ENCODE data around the gene GRIP1.

The GRIP1 gene

GRCh38 chr12:66647034-66647691 lies 31.7 kb downstream of the GRIP1 start:
- peak; percentile 99 for DNase-seq

DNA sequence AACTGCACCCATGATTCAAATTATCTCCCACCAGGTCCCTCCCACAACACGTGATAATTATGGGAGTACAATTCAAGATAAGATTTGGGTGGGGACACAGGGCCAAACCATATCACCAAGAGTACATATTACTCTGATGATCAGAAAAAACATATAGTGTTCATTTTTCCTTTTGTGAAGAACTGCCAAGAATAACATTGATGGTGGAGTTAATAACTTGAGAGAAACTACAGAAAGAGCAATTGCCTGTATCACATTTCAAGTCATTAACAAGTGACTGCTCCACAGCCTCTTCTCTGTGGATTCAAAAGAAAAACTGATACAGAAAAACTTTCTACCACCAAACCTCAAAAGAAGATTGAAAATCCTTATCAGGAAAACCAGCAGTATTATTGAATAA lies 34.7 kb downstream of the GRIP1 start:
- no peak for DNase-seq

- no peak for DNase-seq
Measured at GRCh38 chr12:66640691-66641460, 38.0 kb downstream of the GRIP1 start.

GRCh38 chr12:66638666-66639065 lies 40.2 kb downstream of the GRIP1 start:
- DNase-seq = no peak

- DNase-seq = peak; percentile 90
Measured at GRCh38 chr12:66637699-66638301, 41.1 kb downstream of the GRIP1 start.

DNA sequence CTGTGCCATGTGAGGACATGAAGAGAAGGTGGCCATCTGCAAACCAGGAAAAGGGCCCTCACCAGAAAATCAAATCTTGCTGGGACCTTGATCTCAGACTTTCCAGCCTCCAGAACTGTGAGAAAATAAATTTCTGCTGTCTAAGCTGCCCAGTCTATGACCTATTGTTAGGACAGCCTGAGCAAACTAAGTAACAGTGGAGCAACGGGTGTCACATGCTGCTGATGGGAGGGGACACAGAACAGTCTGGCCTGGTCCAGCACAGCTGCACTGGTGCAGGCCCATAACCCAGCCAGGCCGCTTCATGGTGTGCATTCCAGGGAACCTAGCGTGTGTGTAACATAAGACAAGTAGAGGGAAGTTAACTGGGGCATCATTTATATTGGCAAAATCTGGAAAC lies 42.1 kb downstream of the GRIP1 start:
- no peak for DNase-seq

- peak; percentile 80 for DNase-seq
Measured at GRCh38 chr12:66633676-66634075, 45.2 kb downstream of the GRIP1 start.

GRCh38 chr12:66629138-66629870 lies 49.6 kb downstream of the GRIP1 start:
- no peak for DNase-seq

- DNase-seq = no peak
Measured at GRCh38 chr12:66627988-66628317, 50.9 kb downstream of the GRIP1 start.

- DNase-seq = peak; percentile 66
Measured at GRCh38 chr12:66627270-66627987, 51.4 kb downstream of the GRIP1 start.

- DNase-seq = no peak
Measured at GRCh38 chr12:66624806-66625205, 54.1 kb downstream of the GRIP1 start.

DNA sequence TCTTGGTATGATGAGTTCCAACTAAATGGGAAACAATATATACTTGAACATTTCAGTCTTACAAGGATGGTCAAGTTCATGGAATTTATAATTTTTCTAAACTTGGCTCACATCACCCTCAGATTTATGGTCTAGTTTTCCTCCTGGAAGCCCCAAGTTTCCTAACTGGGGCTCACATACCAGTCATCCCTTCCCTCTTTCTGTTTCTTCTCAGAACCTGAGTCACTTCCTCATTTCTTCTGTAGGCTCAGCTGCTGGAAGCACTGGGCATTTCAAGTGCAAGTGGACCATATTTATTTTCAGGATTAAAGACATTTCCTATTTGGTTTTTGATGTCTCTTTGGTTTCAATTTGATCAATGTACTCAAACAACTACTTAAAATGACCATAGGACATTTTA lies 55.4 kb downstream of the GRIP1 start:
- peak; percentile 49 for DNase-seq

DNA sequence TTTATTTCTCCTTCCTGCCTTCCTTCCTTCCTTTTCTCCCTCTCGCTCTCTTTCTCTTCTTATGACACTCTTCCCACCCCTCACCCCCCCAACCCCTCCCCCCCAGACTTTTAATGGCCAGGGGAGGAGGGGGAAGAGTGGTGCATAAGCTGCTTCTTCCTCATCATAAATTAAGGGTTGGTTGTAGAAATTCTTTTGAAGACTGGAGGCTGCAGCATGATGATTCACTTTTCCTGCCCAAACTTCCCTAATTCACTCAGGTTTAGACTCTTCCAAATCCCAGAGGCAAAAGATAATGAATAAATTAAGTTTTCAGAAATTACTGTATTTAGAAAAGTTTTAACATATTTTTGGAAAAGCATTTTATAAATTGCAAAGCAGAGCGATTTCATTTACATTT lies 58.2 kb downstream of the GRIP1 start:
- peak; percentile 52 for DNase-seq

- peak; percentile 44 for DNase-seq
Measured at GRCh38 chr12:66620026-66620425, 58.9 kb downstream of the GRIP1 start.

GRCh38 chr12:66617991-66618390 lies 60.9 kb downstream of the GRIP1 start:
- no peak for DNase-seq

DNA sequence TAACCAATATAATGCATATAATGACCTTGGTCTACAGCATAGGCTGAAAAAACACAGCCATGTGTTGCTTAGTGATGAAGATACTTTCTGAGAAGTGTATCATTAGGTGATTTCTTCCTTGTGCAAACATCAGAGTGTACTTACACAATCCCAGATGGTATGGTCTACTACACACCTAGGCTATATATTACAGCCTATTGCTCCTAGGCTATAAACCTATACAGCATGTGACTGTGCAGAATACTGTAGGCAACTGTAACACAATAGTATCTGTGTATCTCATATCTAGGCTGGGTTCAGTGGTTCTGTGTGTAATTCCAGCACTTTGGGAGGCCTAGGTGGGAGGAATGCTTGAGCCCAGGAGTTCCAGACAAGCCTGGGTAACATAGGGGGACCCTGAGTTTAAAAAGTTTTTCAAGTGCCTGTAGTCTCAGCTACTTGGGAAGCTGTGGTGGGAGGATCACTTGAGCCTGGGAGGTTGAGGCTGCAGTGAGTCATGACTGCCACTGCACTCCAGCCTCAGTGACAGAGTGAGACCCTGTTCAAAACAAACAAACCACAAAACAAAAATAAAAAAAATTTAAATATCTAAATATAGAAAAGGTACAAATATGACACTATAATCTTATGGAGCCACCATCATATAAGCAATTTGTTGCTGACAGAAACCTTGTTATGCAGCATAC lies 66.6 kb downstream of the GRIP1 start:
- no peak for DNase-seq

- DNase-seq = no peak
Measured at GRCh38 chr12:66607147-66607546, 71.7 kb downstream of the GRIP1 start.

DNA sequence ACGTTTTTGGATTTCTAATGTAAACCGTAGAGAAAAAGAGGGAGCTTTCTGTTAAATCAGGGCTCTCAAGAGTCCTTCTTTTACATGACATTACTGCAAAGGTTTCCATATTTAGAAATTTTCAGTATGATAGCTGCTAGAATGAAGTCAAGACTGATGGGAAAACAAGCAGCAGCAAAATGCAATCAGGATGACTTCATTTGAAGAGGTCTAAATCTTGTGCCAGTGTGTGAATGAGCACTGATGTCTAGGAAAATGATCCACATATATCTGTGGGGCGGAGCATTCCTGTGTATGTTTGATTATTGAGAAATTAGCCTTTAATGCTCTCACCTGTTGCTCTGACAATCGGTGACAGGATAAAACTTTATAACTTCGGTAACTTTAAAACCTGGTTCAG lies 73.6 kb downstream of the GRIP1 start:
- DNase-seq = no peak

DNA sequence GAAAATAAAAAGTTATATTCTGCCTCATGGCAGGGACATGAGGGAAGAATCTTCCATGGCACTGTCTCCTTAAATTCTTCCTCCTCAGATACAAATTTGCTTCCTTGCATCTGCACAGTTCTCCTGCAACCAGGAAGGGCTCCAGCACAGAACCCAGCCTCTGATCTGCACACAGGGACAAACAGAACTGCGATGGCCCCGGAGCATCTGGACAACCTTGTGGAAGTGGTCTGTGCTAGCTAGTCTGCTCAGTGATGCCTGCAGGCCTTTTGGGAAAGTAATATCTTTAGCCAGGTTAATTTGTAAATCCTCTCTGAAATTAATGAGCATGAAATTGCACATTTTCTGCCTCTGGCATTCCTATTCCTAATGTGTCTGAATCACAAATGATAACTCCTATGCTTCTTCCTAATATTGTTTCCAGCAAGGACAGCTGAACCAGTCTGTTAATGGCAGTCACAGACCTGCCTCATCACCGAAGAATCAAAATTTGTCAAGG lies 74.8 kb downstream of the GRIP1 start:
- no peak for DNase-seq

DNA sequence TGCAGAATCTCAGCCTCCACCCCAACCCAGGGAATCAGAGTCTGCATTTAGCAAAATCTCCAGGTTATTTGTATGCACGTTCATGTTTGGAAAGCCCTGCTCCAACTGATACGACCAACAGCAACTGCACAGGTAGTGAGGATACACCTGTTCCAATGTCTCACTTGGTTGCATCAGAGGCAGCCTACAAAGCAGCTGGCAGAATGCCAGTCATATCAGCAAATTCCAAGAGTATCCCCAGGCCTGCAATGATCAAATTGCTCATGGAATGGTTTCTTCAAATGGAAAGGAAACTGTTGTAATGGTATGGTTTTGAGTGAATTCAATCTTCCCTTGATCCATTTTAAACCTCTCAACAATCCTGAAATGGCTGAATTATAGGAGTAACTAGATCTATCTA lies 75.4 kb downstream of the GRIP1 start:
- no peak for DNase-seq

DNA sequence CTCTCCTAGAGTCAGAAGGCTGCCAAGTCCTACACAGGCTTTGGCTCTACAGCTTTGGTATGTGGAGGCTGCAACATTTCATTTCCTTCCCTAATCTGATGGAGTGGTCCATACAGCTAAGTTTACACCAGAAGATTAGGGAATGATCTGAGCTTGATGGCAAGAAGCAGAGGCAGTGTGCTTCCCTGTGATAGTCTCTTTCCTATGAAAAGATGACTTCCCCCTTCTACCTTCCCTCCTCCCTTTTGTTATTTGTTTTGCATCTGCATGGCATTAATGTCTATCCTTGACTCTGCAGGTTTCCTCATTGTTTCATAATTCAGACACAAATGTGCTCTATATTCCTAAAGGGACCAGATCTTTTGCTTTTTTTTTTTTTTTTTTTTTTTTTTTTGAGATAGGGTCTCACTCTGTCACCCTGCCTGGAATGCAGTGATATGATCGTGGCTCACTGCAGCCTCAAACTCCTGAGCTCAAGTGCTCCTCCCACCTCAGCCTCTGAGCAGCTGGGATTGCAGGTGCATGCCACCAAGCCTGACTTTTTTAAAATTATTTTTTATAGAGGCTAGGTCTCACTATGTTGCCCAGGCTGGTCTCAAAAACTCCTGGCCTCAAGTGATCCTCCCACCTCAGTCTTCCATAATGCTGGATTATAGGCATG lies 76.3 kb downstream of the GRIP1 start:
- no peak for DNase-seq

DNA sequence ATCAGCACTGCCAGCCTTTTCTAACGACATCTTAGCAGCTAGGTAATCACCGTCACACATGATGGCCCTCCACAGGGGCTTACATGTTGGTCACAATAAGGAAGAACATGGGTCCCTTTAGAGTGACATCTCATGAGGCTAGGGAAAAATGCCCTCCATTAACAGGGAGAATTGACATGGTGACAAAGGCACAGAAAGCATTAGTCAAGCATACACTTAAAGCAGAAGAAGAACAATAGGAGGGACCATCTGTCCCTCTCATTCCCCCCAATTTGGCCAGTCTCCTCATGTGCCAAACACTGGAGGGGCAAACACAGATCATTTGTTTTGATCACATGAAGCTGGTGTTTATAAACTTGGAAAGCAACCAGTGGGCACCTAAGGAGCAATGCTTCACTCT lies 78.0 kb downstream of the GRIP1 start:
- DNase-seq = no peak
